WERI-Rb-1 (cell line): ENCODE results near the gene SCIN.

Experiments
- DNase-seq: peaks from one replicate; pipeline ENCODE4 v3.0.0-alpha.2; 2020
- H3K27ac ChIP-seq: fragments of 250-450 bp; sonication (Bioruptor Pico); 2 replicates; pipeline ENCODE4 v1.5.1; 2020; ENCODE audit warnings: mild to moderate bottlenecking, moderate library complexity
- H3K27me3 ChIP-seq: fragments of 250-450 bp; sonication (Bioruptor Pico); 2 replicates; pipeline ENCODE4 v1.5.1; 2021; ENCODE audit warnings: mild to moderate bottlenecking, low read depth, moderate library complexity; ENCODE audit not compliant: insufficient read depth, severe bottlenecking
- H3K36me3 ChIP-seq: fragments of 250-450 bp; sonication (Bioruptor Pico); 2 replicates; pipeline ENCODE4 v1.5.1; 2020; ENCODE audit warnings: mild to moderate bottlenecking, moderate library complexity
- H3K4me3 ChIP-seq: 2 replicates; pipeline ENCODE4 v1.5.1; 2011; ENCODE audit warnings: low read depth, mild to moderate bottlenecking, control low read depth, low read length
- H3K9me3 ChIP-seq: fragments of 250-450 bp; sonication (Bioruptor Pico); 2 replicates; pipeline ENCODE4 v1.5.1; 2021; ENCODE audit warnings: mild to moderate bottlenecking, moderate library complexity; ENCODE audit not compliant: severe bottlenecking
- CTCF ChIP-seq: IDR thresholded peaks from 2 replicates; pipeline ENCODE4 v1.5.1; 2011; ENCODE audit warnings: low read depth, mild to moderate bottlenecking, control low read depth, inconsistent platforms, low read length

SCIN gene

GRCh38 chr7:12594122-12594897, 23.8 kb downstream of the SCIN start:
- Histone ChIP-seq H3K27ac (no peak overlapping the region), H3K9me3 (no peaks in the 10 kb centered on the region), H3K4me3 (no peak overlapping the region), H3K27me3 (no peaks in the 10 kb centered on the region), H3K36me3 (no peaks in the 10 kb centered on the region)
- TF ChIP-seq CTCF = no peak
- no peak for DNase-seq

GRCh38 chr7:12595148-12595547, 24.6 kb downstream of the SCIN start:
- no peak for DNase-seq
- H3K27me3 ChIP-seq = no peaks in the 10 kb centered on the region
- H3K27ac ChIP-seq = no peak overlapping the region
- no peaks in the 10 kb centered on the region for H3K36me3 ChIP-seq
- H3K4me3 ChIP-seq = no peak overlapping the region
- TF ChIP-seq CTCF = no peak
- no peaks in the 10 kb centered on the region for H3K9me3 ChIP-seq

- H3K27ac ChIP-seq = no peak overlapping the region
- no peaks in the 10 kb centered on the region for H3K36me3 ChIP-seq
- H3K27me3 ChIP-seq = no peaks in the 10 kb centered on the region
- no peak overlapping the region for H3K4me3 ChIP-seq
- H3K9me3 ChIP-seq = no peaks in the 10 kb centered on the region
- no peak for TF ChIP-seq CTCF
- DNase-seq = no peak
Measured at GRCh38 chr7:12596225-12596790, 25.8 kb downstream of the SCIN start.

- Histone ChIP-seq H3K9me3 (peaks cover 4% of the 10 kb centered on the region), H3K4me3 (no peak overlapping the region), H3K27me3 (no peaks in the 10 kb centered on the region), H3K36me3 (no peaks in the 10 kb centered on the region), H3K27ac (no peak overlapping the region)
- DNase-seq = no peak
- no peak for TF ChIP-seq CTCF
Measured at GRCh38 chr7:12601302-12601869, 30.9 kb downstream of the SCIN start.

- Histone ChIP-seq H3K4me3 (no peak overlapping the region), H3K27me3 (no peaks in the 10 kb centered on the region), H3K36me3 (no peaks in the 10 kb centered on the region), H3K27ac (no peak overlapping the region), H3K9me3 (peaks cover 4% of the 10 kb centered on the region)
- no peak for DNase-seq
- TF ChIP-seq CTCF = no peak
Measured at GRCh38 chr7:12607134-12607533, 36.6 kb downstream of the SCIN start.
